T-helper 17 cell (primary cell): ENCODE measurements around the gene ZNF784. TPM values are rescaled to one million over a fixed set of nuclear protein-coding genes. Genes with fewer than 3 reads are reported as not detected.

Experiments
- ATAC-seq: fragments of 150-1000 bp; cut with Tn5 transposase; 2 replicates; pipeline ENCODE4 v1.10.0; 2021; ENCODE audit warnings: mild to moderate bottlenecking, moderate library complexity
- DNase-seq, 3 donors: peaks; one replicate each; pipeline versions ENCODE4 v3.0.0 to v3.0.0-alpha.2; 2020 to 2021
- H3K9me3 ChIP-seq: one replicate; pipeline ENCODE4 v1.7.0; 2013; ENCODE audit warnings: low read length, mild to moderate bottlenecking; ENCODE audit not compliant: control insufficient read depth, poor library complexity, severe bottlenecking
- H3K27ac Mint-ChIP-seq: one replicate; pipeline ENCODE4 v1.8.0; 2022; ENCODE audit warnings: mild to moderate bottlenecking, moderate library complexity, mixed read lengths
- H3K27me3 Mint-ChIP-seq: one replicate; pipeline ENCODE4 v1.8.0; 2022; ENCODE audit warnings: mixed read lengths
- H3K36me3 Mint-ChIP-seq: one replicate; pipeline ENCODE4 v1.8.0; 2022; ENCODE audit warnings: low read depth, mixed read lengths
- H3K4me1 Mint-ChIP-seq: one replicate; pipeline ENCODE4 v1.8.0; 2022; ENCODE audit warnings: mild to moderate bottlenecking, mixed read lengths
- H3K4me3 Mint-ChIP-seq: one replicate; pipeline ENCODE4 v1.8.0; 2022; ENCODE audit warnings: mild to moderate bottlenecking, moderate library complexity, mixed read lengths
- total RNA-seq, 4 donors: library from RNA in 2 of 4; stranded (reverse) in 2 of 4; gene quantifications; one replicate each; pipeline ENCODE4 v1.2.3 and lab custom pipeline; 2022 to 2026

ZNF784 gene, protein sequence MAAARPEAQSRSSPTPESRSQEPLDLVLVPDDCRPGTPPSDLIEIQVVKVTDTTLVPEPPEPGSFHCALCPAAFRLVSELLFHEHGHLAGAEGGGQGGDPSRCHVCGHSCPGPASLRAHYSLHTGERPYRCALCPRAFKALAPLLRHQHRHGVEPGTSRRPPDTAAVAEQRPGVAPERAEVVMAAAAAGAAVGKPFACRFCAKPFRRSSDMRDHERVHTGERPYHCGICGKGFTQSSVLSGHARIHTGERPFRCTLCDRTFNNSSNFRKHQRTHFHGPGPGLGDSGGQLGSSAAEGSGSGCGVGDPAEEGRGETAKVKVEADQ
- total RNA-seq, result 10 to 100 TPM; 11.3 to 13.8 TPM
- 5.2 to 8.8 reads per million in 2 donors for total RNA-seq (lab: John Stamatoyannopoulos, UW)

DNA sequence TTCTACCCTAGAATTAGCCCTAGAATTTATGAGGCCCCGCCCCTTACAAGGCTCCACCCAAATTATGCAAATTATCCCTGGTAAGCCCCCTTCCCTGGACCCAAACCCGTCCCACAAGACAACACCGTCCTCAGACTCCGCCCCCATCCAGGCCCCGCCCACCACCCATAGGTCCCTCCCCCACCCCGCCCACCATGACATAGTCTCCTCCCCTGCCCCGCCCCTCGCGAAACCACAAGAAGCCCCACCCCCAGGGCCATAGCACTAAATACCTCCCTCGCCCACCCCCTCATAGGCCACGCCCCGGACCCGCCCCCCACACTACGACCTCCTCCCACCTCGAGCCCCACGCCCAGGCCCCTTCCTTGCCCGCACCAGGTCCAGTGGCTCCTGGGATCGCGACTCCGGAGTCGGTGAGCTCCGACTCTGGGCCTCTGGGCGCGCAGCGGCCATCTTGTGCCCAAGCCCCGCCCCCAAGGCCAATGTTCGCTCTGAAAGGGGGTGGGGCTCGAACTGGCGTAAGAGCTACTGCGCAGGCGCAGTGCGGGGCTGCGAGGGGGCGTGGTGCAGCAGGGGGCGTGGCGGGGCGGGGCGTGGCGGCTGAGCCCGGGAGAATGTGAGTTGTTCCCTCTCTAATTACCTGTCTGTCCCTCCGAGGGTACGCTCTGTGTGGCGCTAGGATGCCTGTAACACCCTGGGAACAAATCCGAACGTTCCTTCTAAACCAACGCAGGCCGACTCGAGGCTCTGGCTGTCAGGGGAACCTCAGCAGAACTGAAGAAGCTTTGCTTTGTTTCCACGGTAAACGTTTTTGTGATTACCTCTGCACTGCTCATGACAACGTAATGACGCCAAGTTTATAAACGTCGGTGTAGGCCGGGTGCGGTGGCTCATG is at the start of gene ZNF784:
Gene ZNF784, minus strand, starts transcription at position 458 of the 895 bp plus-strand sequence. Its CDS starts 5 bp downstream, at position 453.
- no peaks in the 10 kb centered on the region for H3K9me3 ChIP-seq
- Mint-ChIP-seq H3K27me3 (no peaks in the 10 kb centered on the region), H3K4me3 (peak within 1 kb of the TSS; percentile 91), H3K36me3 (no peaks in the 10 kb centered on the region), H3K27ac (peak within 1 kb of the TSS; percentile 94), H3K4me1 (peaks cover 29% of the 10 kb centered on the region)
- DNase-seq, result peak; percentile 91 to 96 (median 95)
- peak; percentile 74 for ATAC-seq

DNA sequence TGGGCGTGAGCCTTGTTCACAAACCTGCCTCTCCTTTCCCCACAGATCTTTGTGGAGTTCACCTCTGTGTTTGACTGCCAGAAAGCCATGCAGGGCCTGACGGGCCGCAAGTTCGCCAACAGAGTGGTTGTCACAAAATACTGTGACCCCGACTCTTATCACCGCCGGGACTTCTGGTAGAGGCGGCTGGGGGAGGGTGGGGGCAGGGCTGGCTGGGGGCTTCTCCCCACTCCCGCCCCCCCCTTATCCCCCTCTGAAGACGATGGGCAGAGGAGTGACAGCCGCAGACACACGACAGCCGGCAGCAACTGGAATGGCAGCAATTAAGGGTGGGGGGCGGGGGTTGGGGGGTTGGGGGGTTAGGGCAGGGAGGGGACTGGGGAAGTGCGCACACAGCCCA is 49.5 kb upstream of the ZNF784 start:
- H3K27ac Mint-ChIP-seq, result peak overlapping the region; percentile 99
- H3K36me3 Mint-ChIP-seq, result peaks cover 7% of the 10 kb centered on the region
- peak overlapping the region; percentile 100 for H3K4me3 Mint-ChIP-seq
- H3K4me1 Mint-ChIP-seq, result peaks cover 47% of the 10 kb centered on the region
- no peaks in the 10 kb centered on the region for H3K9me3 ChIP-seq
- ATAC-seq, result no peak
- no peaks in the 10 kb centered on the region for H3K27me3 Mint-ChIP-seq
- DNase-seq, result no peak

DNA sequence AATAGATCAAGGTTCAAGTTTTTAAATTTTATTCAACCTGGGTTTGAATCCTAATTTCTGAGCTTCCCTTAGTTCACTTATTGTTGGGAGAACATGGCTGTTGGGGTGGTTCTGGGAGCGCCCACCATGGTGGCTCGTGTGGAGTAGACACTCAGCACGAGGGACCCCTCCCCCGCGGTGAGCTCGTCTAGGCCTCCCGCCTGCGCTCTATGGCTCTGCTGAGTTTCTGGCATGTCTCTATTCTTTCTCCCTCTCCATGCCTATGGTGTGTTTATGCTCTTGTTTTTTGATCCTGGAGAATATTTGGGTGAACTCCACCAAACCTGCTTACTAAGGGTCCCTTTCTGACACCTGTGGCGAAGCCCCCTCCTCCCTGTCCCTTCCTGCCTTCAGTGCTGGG is 49.1 kb upstream of the ZNF784 start:
- no peak for ATAC-seq
- Mint-ChIP-seq H3K4me1 (peaks cover 43% of the 10 kb centered on the region), H3K27ac (peak overlapping the region; percentile 99), H3K27me3 (no peaks in the 10 kb centered on the region), H3K36me3 (peaks cover 6% of the 10 kb centered on the region), H3K4me3 (peak overlapping the region; percentile 28)
- no peaks in the 10 kb centered on the region for H3K9me3 ChIP-seq
- DNase-seq, result no peak

DNA sequence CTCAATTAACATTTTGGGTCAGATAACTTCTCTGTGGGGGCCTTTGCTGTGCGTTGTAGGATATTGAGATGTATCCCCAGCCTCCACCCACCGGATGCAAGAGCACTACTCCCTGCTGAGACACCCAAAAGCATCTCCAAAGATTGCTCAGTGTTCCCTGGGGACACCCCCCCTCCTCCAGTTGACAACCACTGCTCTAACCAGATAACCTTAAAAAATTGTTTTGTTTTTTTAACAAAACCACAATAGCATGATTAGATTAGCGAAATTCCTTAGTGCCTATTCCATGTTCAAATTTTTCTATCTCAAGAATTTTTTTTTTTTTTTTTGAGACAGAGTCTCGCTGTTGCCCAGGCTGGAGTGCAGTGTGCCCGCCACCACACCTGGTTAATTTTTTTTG is 48.1 kb upstream of the ZNF784 start:
- H3K9me3 ChIP-seq, result no peaks in the 10 kb centered on the region
- DNase-seq, result no peak
- Mint-ChIP-seq H3K4me1 (peaks cover 40% of the 10 kb centered on the region), H3K27me3 (no peaks in the 10 kb centered on the region), H3K4me3 (no peak overlapping the region), H3K27ac (peak overlapping the region; percentile 99), H3K36me3 (peaks cover 3% of the 10 kb centered on the region)
- no peak for ATAC-seq

DNA sequence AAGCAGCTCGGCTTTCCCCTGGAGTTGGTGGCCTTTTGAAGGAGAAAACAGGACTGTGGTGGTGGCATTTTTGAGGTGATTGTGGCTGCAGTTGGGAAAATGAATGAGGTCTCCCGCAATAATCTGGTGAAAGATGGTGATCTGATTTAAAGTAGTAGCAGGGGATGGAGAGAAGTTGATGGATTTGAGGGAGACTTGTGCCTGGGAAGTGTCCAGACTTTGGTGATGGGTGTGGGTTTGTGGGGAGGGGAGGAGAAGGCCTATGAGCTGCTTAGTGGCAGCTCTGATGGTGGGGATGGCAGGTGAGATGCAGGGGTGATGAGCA is 46.6 kb upstream of the ZNF784 start:
- ATAC-seq (no peak), DNase-seq (no peak)
- H3K27me3 Mint-ChIP-seq, result no peaks in the 10 kb centered on the region
- no peaks in the 10 kb centered on the region for H3K9me3 ChIP-seq
- no peak overlapping the region for H3K4me3 Mint-ChIP-seq
- peak overlapping the region; percentile 71 for H3K27ac Mint-ChIP-seq
- H3K4me1 Mint-ChIP-seq, result peaks cover 37% of the 10 kb centered on the region
- H3K36me3 Mint-ChIP-seq, result peaks cover 3% of the 10 kb centered on the region

DNA sequence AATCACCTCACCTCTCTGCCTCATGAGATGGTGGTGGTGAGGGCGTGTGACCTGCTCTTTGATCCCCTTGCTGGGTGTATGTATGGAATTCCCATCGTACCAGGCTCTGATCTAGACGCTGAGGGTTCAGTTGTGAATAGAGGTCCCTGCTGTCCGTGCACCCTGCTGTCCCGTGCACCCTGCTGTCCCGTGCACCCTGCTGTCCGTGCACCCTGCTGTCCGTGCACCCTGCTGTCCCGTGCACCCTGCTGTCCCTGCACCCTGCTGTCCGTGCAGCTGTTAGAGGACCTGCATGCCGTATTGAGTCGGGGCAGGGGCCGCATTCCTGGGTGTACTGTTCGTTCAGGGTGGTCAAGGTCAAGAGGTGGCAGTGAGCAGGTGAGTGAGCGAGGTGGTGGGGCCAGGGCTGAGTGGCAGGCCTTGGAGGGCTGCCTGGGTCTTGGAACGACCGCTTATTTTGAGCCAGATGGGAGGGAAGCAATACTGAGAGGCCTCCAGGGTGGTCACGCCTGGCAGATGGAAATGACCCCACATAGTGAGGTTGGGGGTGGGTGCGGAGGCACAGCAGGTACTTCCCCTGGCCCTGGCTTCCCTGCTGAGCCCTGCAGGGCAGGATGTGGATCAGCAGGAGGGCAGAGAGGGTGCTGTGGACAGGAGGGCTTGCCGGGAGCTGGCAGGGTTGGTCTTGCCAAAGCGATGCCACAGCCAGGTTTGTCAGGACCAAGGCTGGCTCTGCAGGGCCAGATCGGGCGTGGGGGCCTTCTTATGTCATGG is 46.1 kb upstream of the ZNF784 start:
- DNase-seq, result no peak
- Mint-ChIP-seq H3K36me3 (peaks cover 1% of the 10 kb centered on the region), H3K27ac (peak overlapping the region; percentile 71)

DNA sequence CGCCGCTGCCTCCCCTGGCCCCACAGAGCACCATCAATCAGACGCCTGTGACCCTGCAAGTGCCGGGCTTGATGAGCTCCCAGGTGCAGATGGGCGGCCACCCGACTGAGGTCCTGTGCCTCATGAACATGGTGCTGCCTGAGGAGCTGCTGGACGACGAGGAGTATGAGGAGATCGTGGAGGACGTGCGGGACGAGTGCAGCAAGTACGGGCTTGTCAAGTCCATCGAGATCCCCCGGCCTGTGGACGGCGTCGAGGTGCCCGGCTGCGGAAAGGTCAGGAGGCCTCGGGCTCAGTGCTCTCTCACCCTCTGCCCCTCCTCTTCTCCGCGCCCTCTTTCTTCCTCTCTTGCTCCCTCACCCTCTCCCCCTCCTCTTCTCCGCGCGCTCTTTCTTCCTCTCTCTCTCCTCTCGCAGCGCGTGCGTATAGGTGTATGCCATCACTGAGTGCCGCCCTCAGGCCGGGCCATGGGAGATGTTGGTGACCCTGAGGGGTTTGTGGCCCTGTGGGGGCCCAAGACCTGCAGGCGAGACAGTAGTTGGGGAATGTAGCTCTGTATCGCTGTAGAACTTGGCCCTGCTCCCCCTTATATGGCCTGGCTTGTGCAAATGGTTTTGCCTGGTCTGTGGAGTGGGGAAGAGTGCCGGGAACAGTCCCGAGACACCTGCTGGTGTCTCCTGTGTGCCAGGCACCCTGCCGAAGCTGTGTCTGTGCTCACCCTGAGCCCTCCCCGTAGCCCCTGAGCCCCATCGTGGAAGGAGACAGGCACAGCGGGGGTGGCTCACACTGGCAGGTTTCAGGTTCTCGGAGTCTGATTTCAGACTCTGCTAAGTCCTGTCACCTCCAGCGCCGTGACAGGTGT is 45.3 kb upstream of the ZNF784 start:
- no peaks in the 10 kb centered on the region for H3K27me3 Mint-ChIP-seq
- ATAC-seq, result no peak
- no peaks in the 10 kb centered on the region for H3K36me3 Mint-ChIP-seq
- H3K4me1 Mint-ChIP-seq, result peaks cover 36% of the 10 kb centered on the region
- no peak overlapping the region for H3K27ac Mint-ChIP-seq
- no peak for DNase-seq
- no peak overlapping the region for H3K4me3 Mint-ChIP-seq
- H3K9me3 ChIP-seq, result no peaks in the 10 kb centered on the region

More for the DNA sequence above, 46.1 kb upstream of the ZNF784 start:
- Mint-ChIP-seq H3K4me3 (no peak overlapping the region), H3K27me3 (no peaks in the 10 kb centered on the region), H3K4me1 (peaks cover 35% of the 10 kb centered on the region)
- no peak for ATAC-seq
- H3K9me3 ChIP-seq, result no peaks in the 10 kb centered on the region

DNA sequence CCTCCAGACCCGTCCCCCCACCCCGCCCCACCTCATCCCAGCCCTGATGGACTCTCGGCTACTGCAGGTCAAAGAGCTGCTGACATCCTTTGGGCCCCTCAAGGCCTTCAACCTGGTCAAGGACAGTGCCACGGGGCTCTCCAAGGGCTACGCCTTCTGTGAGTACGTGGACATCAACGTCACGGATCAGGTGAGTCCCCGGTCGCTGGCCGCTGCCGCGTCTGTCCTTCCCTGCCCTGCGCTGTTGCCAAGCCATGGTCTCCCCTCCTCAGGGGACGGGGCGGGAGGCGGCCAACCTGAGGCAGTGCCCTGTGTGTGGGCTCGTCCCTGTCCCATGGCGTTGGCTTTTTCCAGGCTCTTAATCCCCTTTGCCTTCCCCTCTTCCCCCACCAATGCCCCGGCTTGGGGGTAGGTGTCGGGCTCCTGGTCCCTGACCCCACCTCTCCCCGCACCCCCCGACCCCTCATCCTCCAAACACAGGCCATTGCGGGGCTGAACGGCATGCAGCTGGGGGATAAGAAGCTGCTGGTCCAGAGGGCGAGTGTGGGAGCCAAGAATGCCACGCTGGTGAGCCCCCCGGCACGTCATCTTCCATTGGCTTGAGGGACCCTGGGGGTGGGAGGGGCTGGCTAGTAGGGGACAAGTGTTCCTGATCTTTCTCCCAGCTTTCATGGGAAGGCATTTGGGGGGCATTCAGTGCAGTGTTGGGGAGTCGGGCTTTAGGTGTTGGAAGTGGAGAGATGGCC is 44.4 kb upstream of the ZNF784 start:
- Mint-ChIP-seq H3K36me3 (no peaks in the 10 kb centered on the region), H3K27ac (no peak overlapping the region), H3K4me3 (no peak overlapping the region), H3K27me3 (no peaks in the 10 kb centered on the region), H3K4me1 (peaks cover 37% of the 10 kb centered on the region)
- no peak for ATAC-seq
- no peaks in the 10 kb centered on the region for H3K9me3 ChIP-seq
- DNase-seq, result no peak

DNA sequence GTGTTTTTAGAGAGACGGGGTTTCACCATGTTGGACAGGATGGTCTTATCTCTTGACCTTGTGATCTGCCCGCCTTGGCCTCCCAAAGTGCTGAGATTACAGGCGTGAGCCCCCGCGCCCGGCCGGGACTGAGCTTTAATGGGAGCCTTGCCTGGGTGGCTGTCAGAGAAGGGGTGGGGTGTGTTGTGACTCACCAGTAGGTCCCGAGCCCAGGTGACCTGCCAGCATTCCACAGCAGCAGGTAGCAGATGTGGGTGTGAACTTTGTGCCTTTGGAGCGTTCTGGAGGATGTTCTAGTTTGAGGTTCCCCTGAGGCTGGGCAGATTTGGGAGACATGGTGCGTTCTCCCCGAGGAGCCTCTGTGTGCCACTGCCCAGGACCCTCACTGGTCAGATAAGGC is 43.6 kb upstream of the ZNF784 start:
- ATAC-seq (no peak), DNase-seq (no peak)
- no peaks in the 10 kb centered on the region for H3K9me3 ChIP-seq
- H3K36me3 Mint-ChIP-seq, result no peaks in the 10 kb centered on the region
- H3K27ac Mint-ChIP-seq, result no peak overlapping the region
- peaks cover 35% of the 10 kb centered on the region for H3K4me1 Mint-ChIP-seq
- no peak overlapping the region for H3K4me3 Mint-ChIP-seq
- no peaks in the 10 kb centered on the region for H3K27me3 Mint-ChIP-seq

DNA sequence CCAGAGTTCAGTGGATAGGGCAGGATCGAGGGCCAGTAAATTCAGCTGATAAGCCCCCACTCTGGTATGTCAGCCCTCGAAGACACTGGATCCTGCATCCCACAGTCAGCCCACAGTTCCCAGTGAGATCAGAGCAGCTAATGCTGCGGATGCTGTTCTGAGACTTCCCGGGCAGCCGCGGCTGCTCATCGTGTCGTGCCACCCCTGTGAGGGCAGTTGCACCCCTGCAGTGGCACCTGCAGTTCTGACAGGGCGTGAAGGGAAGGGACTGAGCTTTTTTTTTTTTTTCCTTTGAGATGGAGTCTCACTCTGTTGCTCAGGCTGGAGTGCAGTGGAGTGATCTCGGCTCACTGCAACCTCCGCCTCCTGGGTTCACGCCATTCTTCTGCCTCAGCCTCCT is 43.1 kb upstream of the ZNF784 start:
- no peak for DNase-seq
- Mint-ChIP-seq H3K4me1 (peaks cover 40% of the 10 kb centered on the region), H3K4me3 (no peak overlapping the region), H3K27me3 (no peaks in the 10 kb centered on the region), H3K27ac (no peak overlapping the region), H3K36me3 (no peaks in the 10 kb centered on the region)
- ATAC-seq, result no peak
- H3K9me3 ChIP-seq, result no peaks in the 10 kb centered on the region

DNA sequence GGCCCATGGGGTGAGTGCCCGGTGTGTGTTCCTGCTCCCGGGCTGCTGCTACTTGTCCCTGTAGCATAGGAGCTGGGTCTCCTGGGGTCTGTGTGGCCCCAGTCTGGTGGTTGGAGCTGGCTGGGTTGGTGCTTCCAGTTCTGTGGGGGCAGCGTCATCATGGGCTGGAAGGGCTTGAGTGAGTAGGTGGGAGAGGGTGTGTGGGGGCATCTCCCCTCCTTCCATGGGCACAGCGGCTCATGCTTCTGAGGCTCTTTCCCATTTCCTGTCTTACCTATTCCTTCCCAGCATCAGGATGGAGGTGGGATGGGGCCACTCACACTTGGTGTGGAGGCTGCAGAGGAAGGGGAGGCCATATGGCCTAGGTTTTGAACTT is 42.6 kb upstream of the ZNF784 start:
- DNase-seq, result no peak
- no peak overlapping the region for H3K4me3 Mint-ChIP-seq
- peaks cover 39% of the 10 kb centered on the region for H3K4me1 Mint-ChIP-seq
- ATAC-seq, result no peak
- no peaks in the 10 kb centered on the region for H3K9me3 ChIP-seq
- no peak overlapping the region for H3K27ac Mint-ChIP-seq
- peaks cover 1% of the 10 kb centered on the region for H3K36me3 Mint-ChIP-seq
- no peaks in the 10 kb centered on the region for H3K27me3 Mint-ChIP-seq
